Adipocyte (in vitro differentiated cells): ENCODE results near the gene HSD11B1.

Experiments used
- DNase-seq: peaks from one replicate; pipeline ENCODE4 v3.0.0-alpha.2; 2015; ENCODE audit warnings: low read depth
- H3K27me3 ChIP-seq: replicated peaks from 2 replicates; pipeline ENCODE4 v1.7.0; 2013; ENCODE audit warnings: mild to moderate bottlenecking, low read length, moderate library complexity; ENCODE audit not compliant: control insufficient read depth, insufficient read depth
- H3K36me3 ChIP-seq: 2 replicates; pipeline ENCODE4 v1.7.0; 2013; ENCODE audit warnings: low read length, mild to moderate bottlenecking, moderate library complexity; ENCODE audit not compliant: control insufficient read depth, insufficient read depth, severe bottlenecking
- H3K4me1 ChIP-seq: 2 replicates; pipeline ENCODE4 v1.7.0; 2013; ENCODE audit warnings: mild to moderate bottlenecking, low read length, moderate library complexity; ENCODE audit not compliant: control insufficient read depth, insufficient read depth
- H3K4me3 ChIP-seq: 2 replicates; pipeline ENCODE4 v1.7.0; 2013; ENCODE audit warnings: mild to moderate bottlenecking, low read length, moderate library complexity
- H3K9ac ChIP-seq: 2 replicates; pipeline ENCODE4 v1.7.0; 2013; ENCODE audit warnings: mild to moderate bottlenecking, low read length, moderate library complexity
- H3K9me3 ChIP-seq: 2 replicates; pipeline ENCODE4 v1.7.0; 2013; ENCODE audit warnings: mild to moderate bottlenecking, low read length, moderate library complexity; ENCODE audit not compliant: control insufficient read depth

HSD11B1 gene

GRCh38 chr1:209704584-209704983 lies at the start of gene HSD11B1:
HSD11B1 (plus strand) TSS chr1:209704846; CDS start chr1:209704943, 97 bp downstream.
- peak; percentile 95 for DNase-seq

GRCh38 chr1:209655411-209656231 lies 49.0 kb upstream of the HSD11B1 start:
- no peaks in the 10 kb centered on the region for H3K9me3 ChIP-seq
- no peak overlapping the region for H3K9ac ChIP-seq

More at GRCh38 chr1:209704584-209704983, at the start of gene HSD11B1:
- Histone ChIP-seq H3K9ac (peak within 1 kb of the TSS; percentile 86), H3K4me1 (peaks cover 41% of the 10 kb centered on the region), H3K4me3 (peak within 1 kb of the TSS; percentile 87), H3K9me3 (no peaks in the 10 kb centered on the region), H3K36me3 (peaks cover 36% of the 10 kb centered on the region), H3K27me3 (no peaks in the 10 kb centered on the region)

GRCh38 chr1:209657140-209657879 lies 47.3 kb upstream of the HSD11B1 start:
- Histone ChIP-seq H3K9ac (no peak overlapping the region), H3K36me3 (no peaks in the 10 kb centered on the region), H3K9me3 (no peaks in the 10 kb centered on the region), H3K4me1 (peaks cover 5% of the 10 kb centered on the region), H3K4me3 (no peak overlapping the region), H3K27me3 (no peaks in the 10 kb centered on the region)
- no peak for DNase-seq

More at GRCh38 chr1:209655411-209656231, 49.0 kb upstream of the HSD11B1 start:
- no peak for DNase-seq
- no peaks in the 10 kb centered on the region for H3K36me3 ChIP-seq
- H3K4me1 ChIP-seq, result peaks cover 14% of the 10 kb centered on the region
- H3K27me3 ChIP-seq, result no peaks in the 10 kb centered on the region
- no peak overlapping the region for H3K4me3 ChIP-seq

GRCh38 chr1:209657918-209658317 lies 46.7 kb upstream of the HSD11B1 start:
- peaks cover 11% of the 10 kb centered on the region for H3K4me1 ChIP-seq

GRCh38 chr1:209659909-209660308 lies 44.7 kb upstream of the HSD11B1 start:
- Histone ChIP-seq H3K4me1 (peaks cover 31% of the 10 kb centered on the region), H3K36me3 (no peaks in the 10 kb centered on the region), H3K9me3 (no peaks in the 10 kb centered on the region), H3K4me3 (no peak overlapping the region), H3K27me3 (no peaks in the 10 kb centered on the region), H3K9ac (no peak overlapping the region)
- no peak for DNase-seq

More at GRCh38 chr1:209657918-209658317, 46.7 kb upstream of the HSD11B1 start:
- Histone ChIP-seq H3K27me3 (no peaks in the 10 kb centered on the region), H3K36me3 (no peaks in the 10 kb centered on the region), H3K4me3 (no peak overlapping the region), H3K9ac (no peak overlapping the region), H3K9me3 (no peaks in the 10 kb centered on the region)
- no peak for DNase-seq

GRCh38 chr1:209661071-209661470 lies 43.6 kb upstream of the HSD11B1 start:
- Histone ChIP-seq H3K36me3 (no peaks in the 10 kb centered on the region), H3K4me3 (no peak overlapping the region), H3K4me1 (peaks cover 37% of the 10 kb centered on the region), H3K9me3 (no peaks in the 10 kb centered on the region), H3K27me3 (no peaks in the 10 kb centered on the region), H3K9ac (no peak overlapping the region)
- no peak for DNase-seq

- no peaks in the 10 kb centered on the region for H3K36me3 ChIP-seq
- no peak overlapping the region for H3K9ac ChIP-seq
- H3K4me3 ChIP-seq, result no peak overlapping the region
- peaks cover 47% of the 10 kb centered on the region for H3K4me1 ChIP-seq
- H3K27me3 ChIP-seq, result no peaks in the 10 kb centered on the region
- no peak for DNase-seq
- H3K9me3 ChIP-seq, result no peaks in the 10 kb centered on the region
Measured at GRCh38 chr1:209662879-209663327, 41.7 kb upstream of the HSD11B1 start.

- no peak for DNase-seq
- Histone ChIP-seq H3K27me3 (no peaks in the 10 kb centered on the region), H3K9me3 (peaks cover 3% of the 10 kb centered on the region), H3K4me3 (no peak overlapping the region), H3K36me3 (no peaks in the 10 kb centered on the region), H3K4me1 (peaks cover 66% of the 10 kb centered on the region), H3K9ac (no peak overlapping the region)
Measured at GRCh38 chr1:209667103-209667502, 37.5 kb upstream of the HSD11B1 start.

- no peak overlapping the region for H3K4me3 ChIP-seq
- H3K9me3 ChIP-seq, result peaks cover 3% of the 10 kb centered on the region
- H3K27me3 ChIP-seq, result no peaks in the 10 kb centered on the region
- peak overlapping the region; percentile 13 for H3K9ac ChIP-seq
- H3K36me3 ChIP-seq, result no peaks in the 10 kb centered on the region
- H3K4me1 ChIP-seq, result peaks cover 66% of the 10 kb centered on the region
- DNase-seq, result no peak
Measured at GRCh38 chr1:209667708-209668107, 36.9 kb upstream of the HSD11B1 start.

- no peaks in the 10 kb centered on the region for H3K36me3 ChIP-seq
- H3K4me1 ChIP-seq, result peaks cover 57% of the 10 kb centered on the region
- no peaks in the 10 kb centered on the region for H3K27me3 ChIP-seq
- H3K9me3 ChIP-seq, result peaks cover 3% of the 10 kb centered on the region
- H3K4me3 ChIP-seq, result peak overlapping the region; percentile 40
- DNase-seq, result no peak
- H3K9ac ChIP-seq, result peak overlapping the region; percentile 83
Measured at GRCh38 chr1:209670441-209671082, 34.1 kb upstream of the HSD11B1 start.
